NT2/D1 (cell line): ENCODE results near the gene SIX4.

Experiments used
- YY1 ChIP-seq: IDR thresholded peaks from 2 replicates; pipeline ENCODE4 v1.6.1; 2011; ENCODE audit not compliant: insufficient read length, insufficient read depth
- ZNF274 ChIP-seq: IDR thresholded peaks from 2 replicates; pipeline ENCODE4 v1.6.1; 2011; ENCODE audit warnings: mild to moderate bottlenecking, low read depth, low read length

- no peak for TF ChIP-seq ZNF274
- no peak for TF ChIP-seq YY1
Observed at GRCh38 chr14:60757567-60758002, 33.4 kb upstream of the SIX4 start.
